ENCODE data around the gene OPN1MW2.
"Not testable (repeated sequence)": the region's sequence is repeated elsewhere in the genome, so short reads cannot be mapped to it uniquely, and the experiment has no call there.

The OPN1MW2 gene

DNA sequence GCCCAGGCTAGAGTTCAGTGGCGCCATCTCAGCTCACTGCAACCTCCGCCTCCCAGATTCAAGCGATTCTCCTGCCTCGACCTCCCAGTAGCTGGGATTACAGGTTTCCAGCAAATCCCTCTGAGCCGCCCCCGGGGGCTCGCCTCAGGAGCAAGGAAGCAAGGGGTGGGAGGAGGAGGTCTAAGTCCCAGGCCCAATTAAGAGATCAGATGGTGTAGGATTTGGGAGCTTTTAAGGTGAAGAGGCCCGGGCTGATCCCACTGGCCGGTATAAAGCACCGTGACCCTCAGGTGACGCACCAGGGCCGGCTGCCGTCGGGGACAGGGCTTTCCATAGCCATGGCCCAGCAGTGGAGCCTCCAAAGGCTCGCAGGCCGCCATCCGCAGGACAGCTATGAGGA, 37.7 kb downstream of the OPN1MW2 start, which contains the start of gene OPN1MW3:
Gene OPN1MW3 (plus strand): TSS at position 301 of the 400 bp plus-strand sequence. CDS start 38 bp downstream, at position 339.
- H3K4me3 ChIP-seq; H3K27ac ChIP-seq; DNase-seq (ENCODE audit: low spot score): not testable (repeated sequence)

DNA sequence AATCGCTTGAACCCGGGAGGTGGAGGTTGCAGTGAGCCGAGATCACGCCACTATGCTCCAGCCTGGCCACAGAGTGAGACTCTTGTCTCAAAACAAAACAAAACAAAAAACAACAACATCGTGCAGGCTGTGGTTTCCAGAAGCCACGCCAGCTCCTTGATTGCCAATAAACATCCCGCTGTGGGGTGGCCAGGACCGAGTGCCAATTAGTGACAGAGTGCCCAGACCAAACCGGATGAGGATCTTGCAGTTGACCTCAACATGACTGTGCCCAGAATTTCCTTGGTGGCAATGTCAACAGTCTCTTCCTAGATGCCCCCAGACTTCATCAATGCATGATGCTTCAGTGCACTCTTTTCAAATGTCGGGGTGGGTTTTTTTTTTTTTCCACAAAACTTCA, 39.2 kb downstream of the OPN1MW2 start:
- H3K4me3 ChIP-seq; DNase-seq (ENCODE audit: low spot score); H3K27ac ChIP-seq: not testable (repeated sequence)

DNA sequence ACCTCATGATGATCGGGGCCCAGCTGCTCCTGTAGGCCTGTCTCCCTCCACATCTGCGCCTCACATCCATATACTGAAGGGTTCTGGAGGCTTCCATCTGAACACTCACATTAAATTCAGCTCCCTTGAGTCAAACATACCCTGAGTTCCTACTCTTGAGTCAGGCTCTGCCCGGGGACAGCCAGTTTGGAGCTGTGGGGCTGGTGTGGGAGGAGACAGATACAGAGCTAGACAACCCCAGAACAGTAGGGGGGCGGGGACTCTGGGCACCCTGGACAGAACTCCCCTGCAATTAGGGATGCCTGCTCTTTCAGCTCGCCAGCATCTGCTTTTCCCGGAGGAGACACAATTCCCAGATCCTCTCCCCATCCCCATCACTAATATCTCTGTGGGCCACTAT, 43.5 kb downstream of the OPN1MW2 start:
- not testable (repeated sequence) for DNase-seq (ENCODE audit: low spot score)

DNA sequence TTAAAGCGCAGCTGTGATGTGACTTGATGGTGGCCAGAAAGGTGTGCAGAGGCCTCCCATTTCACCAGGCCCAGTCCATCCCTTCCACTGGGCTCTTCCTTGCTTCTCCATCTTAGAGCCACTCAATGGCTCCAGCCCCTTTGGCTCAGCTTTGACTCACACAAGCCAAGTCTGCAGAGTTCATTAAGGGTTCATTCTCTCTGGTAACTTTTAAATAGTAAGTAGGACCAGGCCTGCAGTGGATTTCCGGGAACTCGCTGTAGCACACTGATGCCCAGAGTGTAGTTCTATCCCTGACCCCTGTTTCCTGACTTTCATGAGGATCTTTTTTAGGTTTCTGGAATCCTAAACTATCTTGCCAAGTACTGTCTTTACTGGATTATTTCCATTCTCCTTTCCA, 49.7 kb downstream of the OPN1MW2 start:
- H3K4me3 ChIP-seq; DNase-seq (ENCODE audit: low spot score); H3K27ac ChIP-seq: not testable (repeated sequence)

More for the DNA sequence above, 43.5 kb downstream of the OPN1MW2 start:
- H3K27ac ChIP-seq, H3K4me3 ChIP-seq: not testable (repeated sequence)
